H1 (cell line): ENCODE measurements around the gene KLHL7. TPM values are rescaled to one million over a fixed set of nuclear protein-coding genes. Genes with fewer than 3 reads are reported as not detected.

Experiments used
- CTCF ChIA-PET: fragments of 300-600 bp; sonication (Branson Sonifier 250); formaldehyde crosslinking; loops from one replicate; lab custom pipeline; 2021; ENCODE audit not compliant: partially characterized antibody; lab: Charles Lee
- POLR2A ChIA-PET: fragments of 300-600 bp; sonication (Branson Sonifier 250); formaldehyde crosslinking; loops from one replicate; lab custom pipeline; 2021; ENCODE audit warnings: inconsistent platforms; ENCODE audit not compliant: partially characterized antibody; lab: Charles Lee
- DNase-seq, 2 experiments: peaks; one replicate each; pipeline versions ENCODE4 v3.0.0 to v3.0.0-alpha.2; 2010 to 2022; ENCODE audit warnings: low spot score in 2 of 2, low read depth in 1 of 2, mixed read lengths in 1 of 2
- FAIRE-seq: peaks from 2 replicates; lab custom pipeline; 2011; peaks lifted over from hg19 to GRCh38; lab: Jason Lieb, UNC
- H2AFZ ChIP-seq: 2 replicates; pipeline ENCODE4 v1.8.1; 2012; ENCODE audit warnings: low read length, inconsistent platforms
- H2AK5ac ChIP-seq: 2 replicates; pipeline ENCODE4 v1.6.1; 2013; ENCODE audit warnings: low read depth, low read length
- H2BK120ac ChIP-seq: replicated peaks from 2 replicates; pipeline ENCODE3; 2013; ENCODE audit warnings: low read depth, low read length, inconsistent platforms
- H2BK12ac ChIP-seq: 2 replicates; pipeline ENCODE4 v1.6.1; 2013; ENCODE audit warnings: low read depth, low read length
- H2BK15ac ChIP-seq: 2 replicates; pipeline ENCODE4 v1.6.1; 2013; ENCODE audit warnings: low read length
- H2BK20ac ChIP-seq: 2 replicates; pipeline ENCODE4 v1.6.1; 2013; ENCODE audit warnings: low read length
- H2BK5ac ChIP-seq: 2 replicates; pipeline ENCODE4 v1.6.1; 2013; ENCODE audit warnings: low read depth, low read length
- H3K14ac ChIP-seq: 2 replicates; pipeline ENCODE4 v1.6.1; 2013; ENCODE audit warnings: inconsistent platforms; ENCODE audit not compliant: insufficient read length
- H3K18ac ChIP-seq: 2 replicates; pipeline ENCODE4 v1.6.1; 2013; ENCODE audit warnings: low read length; ENCODE audit errors: extremely low read depth
- H3K23ac ChIP-seq: 2 replicates; pipeline ENCODE4 v1.6.1; 2013; ENCODE audit warnings: inconsistent platforms; ENCODE audit not compliant: insufficient read length
- H3K23me2 ChIP-seq: 2 replicates; pipeline ENCODE4 v1.6.1; 2013; ENCODE audit warnings: low read depth, low read length
- H3K27ac ChIP-seq: 2 replicates; pipeline ENCODE4 v1.6.1; 2011; ENCODE audit warnings: low read depth, low read length, inconsistent platforms
- H3K27me3 ChIP-seq, 4 experiments: replicated peaks in 1 of 4; 1 replicate in 1 of 4; 2 replicates in 3 of 4; pipeline versions ENCODE4 v1.6.1 to v1.8.1; 2011 to 2013; ENCODE audit warnings: low read length in 3 of 4, mild to moderate bottlenecking in 3 of 4, inconsistent platforms in 2 of 4, mixed read lengths in 2 of 4, moderate library complexity in 1 of 4; ENCODE audit not compliant: control insufficient read depth in 3 of 4, insufficient read depth in 3 of 4; ENCODE audit errors: extremely low read depth in 1 of 4
- H3K36me3 ChIP-seq, 4 experiments: 2 replicates each; pipeline versions ENCODE4 v1.6.1 to v1.8.1; 2011 to 2013; ENCODE audit warnings: mild to moderate bottlenecking in 4 of 4, low read length in 3 of 4, moderate library complexity in 2 of 4, control low read depth in 1 of 4, inconsistent platforms in 1 of 4; ENCODE audit not compliant: insufficient read depth in 4 of 4, control insufficient read depth in 2 of 4
- H3K4ac ChIP-seq: replicated peaks from 2 replicates; pipeline ENCODE3; 2013; ENCODE audit warnings: low read length, low read depth, mixed read lengths, inconsistent platforms; ENCODE audit not compliant: insufficient read length
- H3K4me1 ChIP-seq, 4 experiments: replicated peaks in 1 of 4; 1 replicate in 1 of 4; 2 replicates in 3 of 4; pipeline versions ENCODE4 v1.6.1 to v1.8.1; 2011 to 2013; ENCODE audit warnings: low read length in 3 of 4, inconsistent platforms in 2 of 4, mixed read lengths in 1 of 4; ENCODE audit not compliant: insufficient read depth in 4 of 4, control insufficient read depth in 3 of 4
- H3K4me2 ChIP-seq, 2 experiments: 2 replicates each; pipeline versions ENCODE4 v1.6.1 to v1.8.1; 2011 to 2013; ENCODE audit warnings: low read depth in 2 of 2, low read length in 2 of 2, control low read depth in 1 of 2, inconsistent platforms in 1 of 2, mild to moderate bottlenecking in 1 of 2; ENCODE audit not compliant: insufficient read depth in 1 of 2
- H3K4me3 ChIP-seq, 4 experiments: fragments of 200-600, 300-600 bp in 1 of 4; sonication (generic), shearing (Covaris generic), sonication (Bioruptor Twin) in 1 of 4; 2 replicates each; pipeline versions ENCODE4 v1.5.1 to v1.8.1; 2011 to 2016; ENCODE audit warnings: low read length in 4 of 4, low read depth in 3 of 4, control low read depth in 2 of 4, inconsistent platforms in 2 of 4, mild to moderate bottlenecking in 2 of 4, mixed read lengths in 1 of 4, moderate library complexity in 1 of 4; ENCODE audit not compliant: insufficient read depth in 2 of 4; ENCODE audit errors: extremely low read depth in 1 of 4
- H3K56ac ChIP-seq: replicated peaks from 2 replicates; pipeline ENCODE3; 2013; ENCODE audit warnings: low read depth, mild to moderate bottlenecking, mixed read lengths, low read length, inconsistent platforms; ENCODE audit not compliant: insufficient read length
- H3K79me1 ChIP-seq: 2 replicates; pipeline ENCODE4 v1.6.1; 2013; ENCODE audit warnings: low read depth, low read length, control low read depth
- H3K79me2 ChIP-seq, 2 experiments: 2 replicates each; pipeline versions ENCODE4 v1.6.1 to v1.8.1; 2012 to 2013; ENCODE audit warnings: low read length in 2 of 2, mild to moderate bottlenecking in 2 of 2, inconsistent platforms in 1 of 2; ENCODE audit not compliant: insufficient read depth in 2 of 2, control insufficient read depth in 1 of 2
- H3K9ac ChIP-seq, 4 experiments: replicated peaks in 1 of 4; 1 replicate in 1 of 4; 2 replicates in 3 of 4; pipeline versions ENCODE4 v1.6.1 to v1.8.1; 2011 to 2013; ENCODE audit warnings: low read depth in 3 of 4, low read length in 3 of 4, control low read depth in 2 of 4, mild to moderate bottlenecking in 2 of 4, moderate library complexity in 2 of 4, inconsistent platforms in 1 of 4; ENCODE audit errors: extremely low read depth in 1 of 4
- H3K9me3 ChIP-seq, 2 experiments: 2 replicates each; pipeline versions ENCODE4 v1.6.1 to v1.8.1; 2012 to 2013; ENCODE audit warnings: mild to moderate bottlenecking in 2 of 2, moderate library complexity in 2 of 2, control low read depth in 1 of 2, inconsistent platforms in 1 of 2, low read depth in 1 of 2, low read length in 1 of 2, mixed read lengths in 1 of 2; ENCODE audit not compliant: insufficient read depth in 2 of 2
- H4K20me1 ChIP-seq, 2 experiments: replicated peaks in 1 of 2; 2 replicates each; pipeline versions ENCODE3 to v1.8.1; 2011 to 2013; ENCODE audit warnings: inconsistent platforms in 2 of 2, low read length in 2 of 2, mild to moderate bottlenecking in 1 of 2; ENCODE audit not compliant: insufficient read depth in 2 of 2, control insufficient read depth in 1 of 2
- H4K5ac ChIP-seq: 2 replicates; pipeline ENCODE4 v1.6.1; 2013; ENCODE audit warnings: low read length, low read depth, mixed read lengths, inconsistent platforms; ENCODE audit not compliant: insufficient read length
- H4K8ac ChIP-seq: 2 replicates; pipeline ENCODE4 v1.8.0; 2013; ENCODE audit warnings: mild to moderate bottlenecking, moderate library complexity, low read length, inconsistent platforms; ENCODE audit not compliant: insufficient read depth; ENCODE audit errors: extremely low read depth
- H4K91ac ChIP-seq: replicated peaks from 2 replicates; pipeline ENCODE3; 2013; ENCODE audit warnings: low read length, mixed read lengths, inconsistent platforms; ENCODE audit not compliant: insufficient read length
- CEBPB ChIP-seq: IDR thresholded peaks from 2 replicates; pipeline ENCODE4 v1.6.1; 2012; ENCODE audit warnings: low read depth, low read length
- GABPA ChIP-seq: IDR thresholded peaks from 2 replicates; pipeline ENCODE4 v1.6.1; 2011; ENCODE audit warnings: mild to moderate bottlenecking, low read length, moderate library complexity, borderline replicate concordance; ENCODE audit not compliant: insufficient read depth
- JUN ChIP-seq: IDR thresholded peaks from 2 replicates; pipeline ENCODE4 v1.6.1; 2011; ENCODE audit warnings: low read depth, mild to moderate bottlenecking, improper control_type of control experiment, low read length
- MAX ChIP-seq: IDR thresholded peaks from 2 replicates; pipeline ENCODE4 v1.6.1; 2012; ENCODE audit warnings: inconsistent platforms
- PHF8 ChIP-seq: fragments of 200-600 bp; sonication (generic); conservative IDR thresholded peaks from 2 replicates; pipeline ENCODE4 v1.7.1; 2012; ENCODE audit warnings: low read depth, mild to moderate bottlenecking, inconsistent platforms, low read length, moderate library complexity
- RNF2 ChIP-seq: fragments of 200-900, 300-1000 bp; sonication (generic); IDR thresholded peaks from 2 replicates; pipeline ENCODE4 v1.7.1; 2016; ENCODE audit warnings: borderline replicate concordance, low read depth, mild to moderate bottlenecking, antibody characterized with exemption, low read length; ENCODE audit not compliant: poor library complexity, severe bottlenecking; ENCODE audit errors: missing control alignments
- TCF12 ChIP-seq: IDR thresholded peaks from 2 replicates; pipeline ENCODE4 v1.6.1; 2011; ENCODE audit warnings: low read depth, mild to moderate bottlenecking, low read length
- USF2 ChIP-seq: IDR thresholded peaks from 2 replicates; pipeline ENCODE4 v1.6.1; 2011; ENCODE audit warnings: low read length, improper control_type of control experiment
- YY1 ChIP-seq: IDR thresholded peaks from 2 replicates; pipeline ENCODE4 v1.6.1; 2011; ENCODE audit warnings: low read depth, mild to moderate bottlenecking, low read length
- WGBS, 2 experiments: shearing (Covaris generic) in 1 of 2; methylation state at CpG; one replicate each; pipeline versions ENCODE4 v1.1.6 to v1.1.7; 2013 to 2015; ENCODE audit warnings: low lambda C conversion rate in 2 of 2, mixed read lengths in 2 of 2, inconsistent platforms in 1 of 2, low coverage in 1 of 2, missing lambda C conversion rate in 1 of 2; ENCODE audit not compliant: insufficient replicate concordance in 2 of 2, insufficient coverage in 1 of 2, insufficient read length in 1 of 2; ENCODE audit errors: extremely low coverage in 1 of 2, missing lambda C conversion rate in 1 of 2; 5-methylcytosine and 5-hydroxymethylcytosine counted together
- polyA plus RNA-seq, 7 experiments: library from polyadenylated mRNA; depleted of rRNA in 3 of 7; stranded (reverse) in 5 of 7; unstranded in 2 of 7; fragments of >200 nt in 5 of 7; fragments of 200-250 nt in 2 of 7; gene quantifications; 1 replicate in 5 of 7; 2 replicates in 1 of 7; 4 replicates in 1 of 7; pipeline versions ENCODE4 v1.2.1 to v1.2.3, GENCODE V29; 2011 to 2013; ENCODE audit warnings: missing spikeins in 2 of 7, mixed read lengths in 2 of 7
- total RNA-seq: library from RNA; stranded (reverse); fragmentation: NEBNext Ultra II Directional; extraction: Animal tissue kit (Norgen Biotek cat#: 25700); gene quantifications from 2 replicates; pipeline ENCODE4 v1.2.1, GENCODE V29; 2021

The KLHL7 gene
- total and polyA plus RNA-seq, 2 of the 8 experiments (the other 6 are each of a cell fraction or from before 2014, with no cell fraction given), result 65.3 to 115 TPM

- Histone ChIP-seq H3K9me3 (no peaks in the 10 kb centered on the region), H2BK5ac (peak overlapping the region; percentile 41), H3K4ac (peak overlapping the region; percentile 13), H3K4me2 (peak overlapping the region; percentile 84), H3K27me3 (no peaks in the 10 kb centered on the region), H2BK20ac (no peak overlapping the region), H4K20me1 (peaks cover 0 to 6% of the 10 kb centered on the region in 2 experiments), H3K79me2 (peaks cover 29 to 59% of the 10 kb centered on the region in 2 experiments), H4K91ac (no peak overlapping the region), H2BK12ac (peak overlapping the region; percentile 33), H2BK15ac (peak overlapping the region; percentile 10; the same call in 1 of the 2 replicates), H3K18ac (peak overlapping the region; percentile 19), H4K8ac (peak overlapping the region; percentile 66; the same call in 1 of the 2 replicates), H3K4me1 (peaks cover 0 to 8% (median 4%) of the 10 kb centered on the region in 4 experiments; a peak in 4 of 7 replicates), H4K5ac (peak overlapping the region; percentile 69), H3K27ac (peak overlapping the region; percentile 74), H3K4me3 (peak overlapping the region; percentile 93 to 97 (median 94)), H3K56ac (peak overlapping the region; percentile 26), H3K79me1 (no peaks in the 10 kb centered on the region; the same call in 1 of the 2 replicates), H3K36me3 (no peaks in the 10 kb centered on the region), H3K23me2 (peaks cover 3% of the 10 kb centered on the region; the same call in 1 of the 2 replicates), H2BK120ac (no peak overlapping the region), H2AFZ (peak overlapping the region; percentile 7; the same call in 1 of the 2 replicates), H3K14ac (no peak overlapping the region), H3K23ac (no peak overlapping the region), H2AK5ac (no peak overlapping the region; the same call in 1 of the 2 replicates), H3K9ac (peak overlapping the region; percentile 81 to 93 (median 86))
- DNase-seq (peak in 1 of 2 experiments; percentile 63), FAIRE-seq (no peak)
- WGBS, 2 experiments, result 1% methylated on average over 41 of the region's 46 CpGs; no CpG with 5 or more reads in 1 of the 2 experiments
- POLR2A ChIA-PET, result interaction anchor here (0.7 to 4.5 kb wide), 27 partner anchors 8 to 544 kb away, joined by 3 to 96 read pairs (median 4); partner anchors contain the start of gene NUP42
- CTCF ChIA-PET, result interaction anchor here (1.2 to 1.5 kb wide), 4 partner anchors 10 to 51 kb away, joined by 3 to 6 read pairs (median 4); no protein-coding TSS in a partner anchor
- TF ChIP-seq MAX, result no peak
- TF ChIP-seq JUN, result no peak
- no peak for TF ChIP-seq USF2
- TF ChIP-seq GABPA, result no peak
- no peak for TF ChIP-seq RNF2
- no peak; the same call in 1 of the 2 replicates for TF ChIP-seq PHF8
- no peak for TF ChIP-seq TCF12
- peak; percentile 76 for TF ChIP-seq CEBPB
- TF ChIP-seq YY1, result no peak
Observed at GRCh38 chr7:23106057-23106822, 655 bp downstream of the KLHL7 start.
